ENCODE data around the gene RDH16.

Gene RDH16, protein sequence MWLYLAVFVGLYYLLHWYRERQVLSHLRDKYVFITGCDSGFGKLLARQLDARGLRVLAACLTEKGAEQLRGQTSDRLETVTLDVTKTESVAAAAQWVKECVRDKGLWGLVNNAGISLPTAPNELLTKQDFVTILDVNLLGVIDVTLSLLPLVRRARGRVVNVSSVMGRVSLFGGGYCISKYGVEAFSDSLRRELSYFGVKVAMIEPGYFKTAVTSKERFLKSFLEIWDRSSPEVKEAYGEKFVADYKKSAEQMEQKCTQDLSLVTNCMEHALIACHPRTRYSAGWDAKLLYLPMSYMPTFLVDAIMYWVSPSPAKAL

DNA sequence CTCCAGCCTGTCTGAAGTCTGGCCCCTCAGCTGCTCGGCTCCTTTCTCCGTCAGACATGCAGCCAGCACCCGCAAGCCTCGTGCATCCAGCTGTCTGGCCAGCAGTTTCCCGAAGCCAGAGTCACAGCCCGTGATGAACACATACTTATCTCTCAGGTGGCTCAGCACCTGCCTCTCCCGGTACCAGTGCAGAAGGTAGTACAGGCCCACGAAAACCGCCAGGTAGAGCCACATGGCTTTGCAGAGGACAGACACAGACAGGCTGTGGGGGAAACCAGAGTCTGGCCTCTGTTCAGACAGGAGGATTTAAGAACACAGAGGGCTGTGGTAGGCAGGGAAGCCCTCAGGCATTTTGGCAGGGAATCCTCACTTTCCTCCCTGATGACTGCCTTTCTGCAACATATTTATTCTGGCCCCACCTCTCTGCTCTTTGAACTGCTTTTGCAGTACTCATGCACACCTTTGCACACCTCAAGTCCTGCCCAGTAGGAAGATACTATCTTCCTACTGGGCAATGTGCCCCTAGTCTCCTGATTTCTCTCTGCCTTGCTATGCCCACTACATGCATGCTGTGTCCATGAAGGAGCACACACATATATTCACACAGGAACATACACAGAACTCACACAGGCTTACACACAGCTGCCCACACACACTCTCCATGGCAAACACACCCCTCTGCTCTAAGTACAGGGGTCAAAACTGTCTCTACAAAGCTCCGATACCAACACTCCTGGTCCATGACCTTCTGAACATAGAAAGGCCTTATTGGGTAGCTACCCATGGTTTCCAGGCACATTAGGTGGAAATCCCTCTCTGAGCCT, at the start of gene RDH16:
TSS of gene RDH16 (minus strand) at position 380 of the 824 bp plus-strand sequence. CDS start at position 234, 146 bp downstream.
- H3K4me3 ChIP-seq (ENCODE audit: low read depth, low read length), result no peak within 1 kb of the TSS
- TF ChIP-seq, protein P1, sequence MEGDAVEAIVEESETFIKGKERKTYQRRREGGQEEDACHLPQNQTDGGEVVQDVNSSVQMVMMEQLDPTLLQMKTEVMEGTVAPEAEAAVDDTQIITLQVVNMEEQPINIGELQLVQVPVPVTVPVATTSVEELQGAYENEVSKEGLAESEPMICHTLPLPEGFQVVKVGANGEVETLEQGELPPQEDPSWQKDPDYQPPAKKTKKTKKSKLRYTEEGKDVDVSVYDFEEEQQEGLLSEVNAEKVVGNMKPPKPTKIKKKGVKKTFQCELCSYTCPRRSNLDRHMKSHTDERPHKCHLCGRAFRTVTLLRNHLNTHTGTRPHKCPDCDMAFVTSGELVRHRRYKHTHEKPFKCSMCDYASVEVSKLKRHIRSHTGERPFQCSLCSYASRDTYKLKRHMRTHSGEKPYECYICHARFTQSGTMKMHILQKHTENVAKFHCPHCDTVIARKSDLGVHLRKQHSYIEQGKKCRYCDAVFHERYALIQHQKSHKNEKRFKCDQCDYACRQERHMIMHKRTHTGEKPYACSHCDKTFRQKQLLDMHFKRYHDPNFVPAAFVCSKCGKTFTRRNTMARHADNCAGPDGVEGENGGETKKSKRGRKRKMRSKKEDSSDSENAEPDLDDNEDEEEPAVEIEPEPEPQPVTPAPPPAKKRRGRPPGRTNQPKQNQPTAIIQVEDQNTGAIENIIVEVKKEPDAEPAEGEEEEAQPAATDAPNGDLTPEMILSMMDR (IDR thresholded peaks at IDR 0.05; ENCODE audit: low read depth, low read length, missing control alignments), result no peak
- DNase-seq (ENCODE audit: low read depth), result no peak
- in situ Hi-C loops (cut with HindIII; ENCODE audit: low sequenced_read_pairs), result no loop called here

DNA sequence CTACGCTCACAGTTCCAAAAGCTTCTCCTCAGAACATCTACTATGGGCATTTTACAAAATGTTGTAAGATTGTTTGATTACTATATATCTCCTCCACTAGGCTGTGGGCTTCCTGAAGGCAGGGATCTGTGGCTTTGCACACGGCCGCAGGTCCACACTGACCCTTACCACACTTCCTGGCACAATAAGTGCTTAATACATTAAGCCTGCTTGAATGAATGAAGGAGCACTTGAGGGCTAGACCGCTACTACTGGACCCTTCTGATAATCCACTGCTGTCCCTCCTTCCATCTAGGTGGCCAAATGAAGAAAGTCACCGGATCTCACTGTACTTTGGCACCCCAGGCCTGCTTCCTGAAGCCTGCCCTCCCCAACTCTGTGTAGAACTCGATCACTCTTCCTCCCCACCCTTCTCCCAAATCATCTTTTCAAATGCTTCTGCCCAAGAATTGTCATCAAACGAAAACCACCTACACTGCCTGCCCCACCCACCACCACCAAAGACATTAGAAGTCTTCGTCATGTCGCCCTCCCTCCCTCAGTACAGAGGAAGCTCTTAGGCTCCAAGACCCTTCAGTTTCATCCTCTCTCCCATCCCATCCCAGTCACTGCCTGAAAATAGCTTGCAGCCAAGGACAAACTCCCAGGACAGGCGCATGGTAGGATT, 49.5 kb upstream of the RDH16 start:
- DNase-seq (ENCODE audit: low read depth), result no peak
- in situ Hi-C loops (cut with HindIII; ENCODE audit: low sequenced_read_pairs), result no loop called here
- peak overlapping the region; percentile 37 for H3K4me3 ChIP-seq (ENCODE audit: low read depth, low read length)
- TF ChIP-seq, protein P1 (IDR thresholded peaks at IDR 0.05; ENCODE audit: low read depth, low read length, missing control alignments), result no peak

DNA sequence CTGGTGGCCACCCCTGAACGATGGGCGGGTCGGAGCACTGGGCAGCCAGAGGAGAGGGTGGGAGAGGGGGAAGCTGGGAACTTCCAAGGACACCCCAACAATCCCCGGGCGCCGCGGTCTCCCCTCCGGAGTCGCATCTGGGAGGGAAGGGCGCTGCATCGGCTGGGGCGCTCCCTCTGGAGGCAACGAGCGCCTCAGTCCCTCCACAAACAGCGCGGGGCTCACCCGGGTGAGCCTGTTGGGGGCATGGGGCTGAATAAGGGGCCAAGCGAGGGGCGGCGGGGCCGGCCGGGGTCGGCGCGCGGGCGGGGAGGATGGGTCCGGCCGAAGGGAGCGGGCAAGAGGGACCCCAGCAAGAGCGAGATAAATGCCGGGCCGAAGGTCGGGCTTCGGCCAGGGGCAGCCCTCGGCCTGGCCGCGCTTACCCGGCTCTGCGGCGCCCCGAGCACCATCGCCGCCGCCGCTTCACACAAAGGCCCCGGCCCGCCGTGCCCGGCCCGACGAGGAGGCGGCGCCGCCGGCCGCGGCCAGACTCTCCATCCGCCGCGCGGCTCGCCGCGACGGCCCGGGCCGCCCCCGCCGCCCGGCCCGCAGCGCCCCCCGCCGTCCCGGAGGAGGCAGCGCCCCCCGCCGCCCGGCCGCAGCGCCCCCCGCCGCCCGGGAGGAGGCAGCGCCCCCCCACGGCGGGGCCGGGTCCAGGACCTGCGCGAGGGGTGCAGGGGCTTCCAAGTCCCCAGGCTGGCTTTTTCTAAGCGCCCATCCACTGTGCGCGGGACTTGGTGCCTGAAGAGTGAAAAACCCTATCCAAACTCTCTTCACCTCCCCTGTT, 48.8 kb upstream of the RDH16 start, which contains the start of gene ZBTB39:
TSS of gene ZBTB39 (minus strand) at position 567 of the 829 bp plus-strand sequence. CDS start 1,629 bp downstream, outside the sequence.
- TF ChIP-seq, protein P1 (IDR thresholded peaks at IDR 0.05; ENCODE audit: low read depth, low read length, missing control alignments), result peak; percentile 36
- no peak for DNase-seq (ENCODE audit: low read depth)
- peak within 1 kb of the TSS; percentile 89 for H3K4me3 ChIP-seq (ENCODE audit: low read depth, low read length)
- in situ Hi-C loops (cut with HindIII; ENCODE audit: low sequenced_read_pairs), result no loop called here

DNA sequence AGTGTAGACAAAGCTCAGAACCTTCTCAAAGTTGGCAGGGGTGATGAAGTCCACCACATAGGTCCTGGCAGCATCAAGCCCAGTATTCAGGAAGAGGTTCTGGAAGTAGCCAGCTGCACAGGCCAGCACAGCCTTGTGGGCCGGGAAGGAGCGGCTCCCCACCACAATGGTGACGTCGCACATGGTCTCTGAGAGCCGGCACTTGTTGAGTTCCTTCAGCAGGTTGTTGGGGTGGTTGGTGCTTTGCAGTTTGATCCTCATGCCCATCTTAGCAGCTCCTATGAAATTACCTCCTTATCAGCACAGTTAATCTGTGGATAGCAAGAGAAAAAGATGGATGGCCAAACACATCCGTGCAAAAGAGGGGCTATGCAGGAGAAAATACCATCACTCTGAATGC, 47.2 kb upstream of the RDH16 start:
- in situ Hi-C loops (cut with HindIII; ENCODE audit: low sequenced_read_pairs), result no loop called here
- no peak for DNase-seq (ENCODE audit: low read depth)
- TF ChIP-seq, protein P1 (IDR thresholded peaks at IDR 0.05; ENCODE audit: low read depth, low read length, missing control alignments), result no peak
- no peak overlapping the region for H3K4me3 ChIP-seq (ENCODE audit: low read depth, low read length)

DNA sequence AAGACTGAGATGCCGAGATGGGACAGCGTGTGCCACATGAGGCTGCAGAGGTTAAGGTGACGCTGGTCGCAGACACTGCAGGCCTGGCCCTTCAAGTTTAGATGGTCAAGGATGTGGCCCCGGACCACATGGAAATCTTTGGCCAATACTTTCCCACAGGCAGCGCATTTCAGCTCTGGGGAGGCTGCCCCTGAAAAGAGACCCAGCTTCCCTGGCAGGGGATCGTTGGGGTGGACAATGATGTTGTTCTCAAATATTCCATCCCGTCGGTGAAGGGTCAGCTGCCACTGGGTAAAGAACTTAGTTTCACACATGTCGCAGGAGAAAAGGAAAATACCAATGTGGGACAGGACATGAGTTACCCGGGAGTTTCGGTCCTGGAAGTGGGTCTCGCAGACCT, 46.0 kb upstream of the RDH16 start:
- in situ Hi-C loops (cut with HindIII; ENCODE audit: low sequenced_read_pairs), result no loop called here
- TF ChIP-seq, protein P1 (IDR thresholded peaks at IDR 0.05; ENCODE audit: low read depth, low read length, missing control alignments), result no peak
- DNase-seq (ENCODE audit: low read depth), result no peak
- no peak overlapping the region for H3K4me3 ChIP-seq (ENCODE audit: low read depth, low read length)
